Measurements from ENCODE around the gene F8A2.
A peak's percentile ranks its signal among the peaks of the same experiment; 100 is the strongest.
"Not testable (repeated sequence)": the region's sequence is repeated elsewhere in the genome, so short reads cannot be mapped to it uniquely, and the experiment has no call there.

Gene F8A2

GRCh38 chrX:155381843-155382528 is at the start of gene F8A2:
Gene F8A2 (plus strand): TSS chrX:155382095. CDS start chrX:155382115, 20 bp downstream.
- not testable (repeated sequence) for DNase-seq (ENCODE audit: low spot score in 2 of 2); H3K36me3 Mint-ChIP-seq; H3K4me1 Mint-ChIP-seq; H3K4me3 Mint-ChIP-seq; H3K27ac Mint-ChIP-seq; H3K9me3 Mint-ChIP-seq
- ATAC-seq, result peak; percentile 80

- H3K36me3 Mint-ChIP-seq, result no peaks in the 10 kb centered on the region
- no peaks in the 10 kb centered on the region for H3K4me1 Mint-ChIP-seq
- H3K27ac Mint-ChIP-seq, result no peak overlapping the region
- no peak for ATAC-seq
- DNase-seq (ENCODE audit: low spot score in 2 of 2), result no peak
- no peaks in the 10 kb centered on the region for H3K9me3 Mint-ChIP-seq
- H3K4me3 Mint-ChIP-seq, result no peak overlapping the region
Measured at GRCh38 chrX:155333544-155334100, 48.3 kb upstream of the F8A2 start.

GRCh38 chrX:155334486-155335336 is 47.2 kb upstream of the F8A2 start, which contains the start of gene CLIC2:
Gene CLIC2 (minus strand): TSS chrX:155334614. CDS start chrX:155334427, 187 bp downstream.
- H3K36me3 Mint-ChIP-seq, result no peaks in the 10 kb centered on the region
- no peak for DNase-seq (ENCODE audit: low spot score in 2 of 2)

GRCh38 chrX:155335337-155335712 is 46.6 kb upstream of the F8A2 start:
- H3K4me1 Mint-ChIP-seq; H3K9me3 Mint-ChIP-seq; DNase-seq (ENCODE audit: low spot score in 2 of 2); H3K36me3 Mint-ChIP-seq; ATAC-seq; H3K27ac Mint-ChIP-seq; H3K4me3 Mint-ChIP-seq: not testable (repeated sequence)

More at GRCh38 chrX:155334486-155335336, 47.2 kb upstream of the F8A2 start, which contains the start of gene CLIC2:
- Mint-ChIP-seq H3K4me3 (no peak within 1 kb of the TSS), H3K9me3 (no peaks in the 10 kb centered on the region), H3K27ac (no peak within 1 kb of the TSS), H3K4me1 (no peaks in the 10 kb centered on the region)
- ATAC-seq, result no peak

- H3K4me3 Mint-ChIP-seq; H3K4me1 Mint-ChIP-seq; H3K9me3 Mint-ChIP-seq; H3K36me3 Mint-ChIP-seq; H3K27ac Mint-ChIP-seq; ATAC-seq; DNase-seq (ENCODE audit: low spot score in 2 of 2): not testable (repeated sequence)
Measured at GRCh38 chrX:155345689-155346088, 36.2 kb upstream of the F8A2 start.

- H3K4me1 Mint-ChIP-seq; H3K9me3 Mint-ChIP-seq; H3K4me3 Mint-ChIP-seq; H3K27ac Mint-ChIP-seq; H3K36me3 Mint-ChIP-seq; ATAC-seq; DNase-seq (ENCODE audit: low spot score in 2 of 2): not testable (repeated sequence)
Measured at GRCh38 chrX:155349448-155349847, 32.4 kb upstream of the F8A2 start.

- ATAC-seq; H3K36me3 Mint-ChIP-seq; H3K4me3 Mint-ChIP-seq; H3K4me1 Mint-ChIP-seq; H3K27ac Mint-ChIP-seq; DNase-seq (ENCODE audit: low spot score in 2 of 2); H3K9me3 Mint-ChIP-seq: not testable (repeated sequence)
Measured at GRCh38 chrX:155363712-155364111, 18.2 kb upstream of the F8A2 start.

- DNase-seq (ENCODE audit: low spot score in 2 of 2); H3K4me1 Mint-ChIP-seq; H3K36me3 Mint-ChIP-seq; H3K9me3 Mint-ChIP-seq; H3K27ac Mint-ChIP-seq; H3K4me3 Mint-ChIP-seq: not testable (repeated sequence)
- ATAC-seq, result peak; percentile 68
Measured at GRCh38 chrX:155373777-155374458, 8.0 kb upstream of the F8A2 start.

- not testable (repeated sequence) for H3K27ac Mint-ChIP-seq; H3K9me3 Mint-ChIP-seq; H3K36me3 Mint-ChIP-seq; H3K4me1 Mint-ChIP-seq; H3K4me3 Mint-ChIP-seq; DNase-seq (ENCODE audit: low spot score in 2 of 2)
- ATAC-seq, result peak; percentile 81
Measured at GRCh38 chrX:155379802-155380201, 2.1 kb upstream of the F8A2 start.

GRCh38 chrX:155382529-155382967 is 653 bp downstream of the F8A2 start:
- peak; percentile 55 for ATAC-seq
- H3K4me3 Mint-ChIP-seq; H3K4me1 Mint-ChIP-seq; H3K27ac Mint-ChIP-seq; H3K36me3 Mint-ChIP-seq; DNase-seq (ENCODE audit: low spot score in 2 of 2); H3K9me3 Mint-ChIP-seq: not testable (repeated sequence)

GRCh38 chrX:155389634-155390033 is 7.7 kb downstream of the F8A2 start:
- Mint-ChIP-seq H3K36me3 (no peaks in the 10 kb centered on the region), H3K9me3 (no peaks in the 10 kb centered on the region), H3K4me1 (peaks cover 19% of the 10 kb centered on the region), H3K27ac (no peak overlapping the region), H3K4me3 (no peak overlapping the region)
- ATAC-seq (no peak), DNase-seq (ENCODE audit: low spot score in 2 of 2) (no peak)

GRCh38 chrX:155394747-155395276 is 12.9 kb downstream of the F8A2 start:
- DNase-seq (ENCODE audit: low spot score in 2 of 2); H3K9me3 Mint-ChIP-seq; H3K4me3 Mint-ChIP-seq; H3K36me3 Mint-ChIP-seq; ATAC-seq: not testable (repeated sequence)
- Mint-ChIP-seq H3K4me1 (peaks cover 13% of the 10 kb centered on the region), H3K27ac (peak overlapping the region; percentile 3)

GRCh38 chrX:155406429-155406828 is 24.5 kb downstream of the F8A2 start:
- no peak for ATAC-seq
- H3K27ac Mint-ChIP-seq, result no peak overlapping the region
- no peak overlapping the region for H3K4me3 Mint-ChIP-seq
- H3K36me3 Mint-ChIP-seq, result no peaks in the 10 kb centered on the region
- H3K9me3 Mint-ChIP-seq, result peaks cover 6% of the 10 kb centered on the region
- no peaks in the 10 kb centered on the region for H3K4me1 Mint-ChIP-seq
- no peak for DNase-seq (ENCODE audit: low spot score in 2 of 2)

GRCh38 chrX:155417769-155418168 is 35.9 kb downstream of the F8A2 start:
- Mint-ChIP-seq H3K36me3 (no peaks in the 10 kb centered on the region), H3K9me3 (no peaks in the 10 kb centered on the region), H3K4me3 (no peak overlapping the region), H3K27ac (no peak overlapping the region), H3K4me1 (no peaks in the 10 kb centered on the region)
- ATAC-seq (peak; percentile 89), DNase-seq (ENCODE audit: low spot score in 2 of 2) (no peak)

Measured in stimulated activated effector memory CD8-positive, alpha-beta T cell treated with anti-CD3 and anti-CD28 coated beads, Interleukin-12 subunit alpha, Interleukin-12 subunit beta, amount 100 ng/mL, for 72 hours (primary cell).